ENCODE data around the gene TACO1. TPM values are rescaled to one million over a fixed set of nuclear protein-coding genes. Genes with fewer than 3 reads are reported as not detected.

TACO1 gene
- total RNA-seq, 1 experiment from 2014 or later = 27.1 TPM

DNA sequence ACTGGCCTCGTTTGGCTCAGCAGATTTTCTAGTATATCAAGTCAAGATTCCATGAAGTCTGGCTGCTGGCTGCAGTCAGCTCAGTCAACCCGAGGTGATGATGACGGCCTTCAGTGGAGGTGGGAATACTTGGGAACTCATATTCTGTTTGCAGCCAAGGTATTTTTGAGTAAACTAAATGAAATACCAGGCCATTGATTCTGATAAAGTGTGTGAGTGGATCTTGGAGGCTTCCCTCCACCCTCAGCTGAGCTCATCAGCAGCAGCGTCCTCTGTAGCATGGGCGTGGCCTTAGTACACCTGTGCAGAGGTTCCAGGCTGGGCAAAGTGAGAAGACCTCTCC is 22.0 kb upstream of the TACO1 start:
- CTCF ChIA-PET = no interaction called here
- no peak overlapping the region for H3K4me2 ChIP-seq
- H3K79me2 ChIP-seq (ENCODE audit: low read depth) = peaks cover 32% of the 10 kb centered on the region
- peaks cover 54% of the 10 kb centered on the region for H4K20me1 ChIP-seq (ENCODE audit: insufficient read depth)
- POLR2A ChIA-PET (ENCODE audit: unreplicated experiment) = no interaction called here
- H3K27me3 ChIP-seq (ENCODE audit: insufficient read depth, low read depth) = no peaks in the 10 kb centered on the region
- TF ChIP-seq EZH2 (IDR thresholded peaks at IDR 0.05; ENCODE audit: low read depth) = no peak
- TF ChIP-seq, protein P1, sequence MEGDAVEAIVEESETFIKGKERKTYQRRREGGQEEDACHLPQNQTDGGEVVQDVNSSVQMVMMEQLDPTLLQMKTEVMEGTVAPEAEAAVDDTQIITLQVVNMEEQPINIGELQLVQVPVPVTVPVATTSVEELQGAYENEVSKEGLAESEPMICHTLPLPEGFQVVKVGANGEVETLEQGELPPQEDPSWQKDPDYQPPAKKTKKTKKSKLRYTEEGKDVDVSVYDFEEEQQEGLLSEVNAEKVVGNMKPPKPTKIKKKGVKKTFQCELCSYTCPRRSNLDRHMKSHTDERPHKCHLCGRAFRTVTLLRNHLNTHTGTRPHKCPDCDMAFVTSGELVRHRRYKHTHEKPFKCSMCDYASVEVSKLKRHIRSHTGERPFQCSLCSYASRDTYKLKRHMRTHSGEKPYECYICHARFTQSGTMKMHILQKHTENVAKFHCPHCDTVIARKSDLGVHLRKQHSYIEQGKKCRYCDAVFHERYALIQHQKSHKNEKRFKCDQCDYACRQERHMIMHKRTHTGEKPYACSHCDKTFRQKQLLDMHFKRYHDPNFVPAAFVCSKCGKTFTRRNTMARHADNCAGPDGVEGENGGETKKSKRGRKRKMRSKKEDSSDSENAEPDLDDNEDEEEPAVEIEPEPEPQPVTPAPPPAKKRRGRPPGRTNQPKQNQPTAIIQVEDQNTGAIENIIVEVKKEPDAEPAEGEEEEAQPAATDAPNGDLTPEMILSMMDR (conservative IDR thresholded peaks at IDR 0.05) = no peak
- H3K27ac ChIP-seq = no peak overlapping the region
- intact Hi-C loops (cut with micrococcal nuclease; ENCODE audit: unreplicated experiment) = no loop called here
- peaks cover 8% of the 10 kb centered on the region for H3K36me3 ChIP-seq (ENCODE audit: low read depth)
- H3K9me3 ChIP-seq (ENCODE audit: insufficient read depth, low read depth) = no peaks in the 10 kb centered on the region
- H3F3A ChIP-seq (ENCODE audit: insufficient read depth, low read depth) = no peaks in the 10 kb centered on the region
- H2AFZ ChIP-seq = no peak overlapping the region
- DNase-seq = no peak
- H3K4me1 ChIP-seq (replicated peaks; ENCODE audit: insufficient read depth) = no peaks in the 10 kb centered on the region
- no peak overlapping the region for H3K4me3 ChIP-seq
- no TSS peak for BruUV-seq (replicated peaks)
- no peaks in the 10 kb centered on the region for H3K9me2 ChIP-seq (ENCODE audit: insufficient read depth)

DNA sequence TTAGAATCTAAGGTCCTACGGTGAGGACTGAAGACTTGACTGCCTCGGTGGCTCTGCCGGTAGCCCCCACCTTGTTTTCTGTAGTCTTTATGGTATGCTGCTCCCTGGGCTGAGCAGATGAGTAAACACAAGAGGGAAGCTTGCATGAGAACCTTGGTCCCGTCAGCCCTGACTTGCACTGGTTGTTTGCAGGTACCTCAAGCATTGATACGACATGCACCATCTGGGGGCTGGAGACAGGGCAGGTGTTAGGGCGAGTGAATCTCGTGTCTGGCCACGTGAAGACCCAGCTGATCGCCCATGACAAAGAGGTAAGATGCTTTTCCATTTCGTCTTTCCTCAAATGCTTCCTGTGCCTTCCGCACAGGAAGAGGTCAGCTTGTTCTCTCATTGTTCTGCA is 21.1 kb upstream of the TACO1 start:
- Histone ChIP-seq H3K27ac (no peak overlapping the region), H4K20me1 (ENCODE audit: insufficient read depth) (peaks cover 45% of the 10 kb centered on the region), H3K4me3 (no peak overlapping the region), H3K9me3 (ENCODE audit: insufficient read depth, low read depth) (no peaks in the 10 kb centered on the region), H3K79me2 (ENCODE audit: low read depth) (peaks cover 23% of the 10 kb centered on the region; the same call in 1 of the 2 replicates), H3K9me2 (ENCODE audit: insufficient read depth) (no peaks in the 10 kb centered on the region), H3K4me1 (replicated peaks; ENCODE audit: insufficient read depth) (no peaks in the 10 kb centered on the region), H3K36me3 (ENCODE audit: low read depth) (peaks cover 12% of the 10 kb centered on the region), H2AFZ (no peak overlapping the region), H3K27me3 (ENCODE audit: insufficient read depth, low read depth) (no peaks in the 10 kb centered on the region), H3K4me2 (no peak overlapping the region), H3F3A (ENCODE audit: insufficient read depth, low read depth) (no peaks in the 10 kb centered on the region)
- POLR2A ChIA-PET (ENCODE audit: unreplicated experiment) = no interaction called here
- no peak for TF ChIP-seq EZH2 (IDR thresholded peaks at IDR 0.05; ENCODE audit: low read depth)
- TF ChIP-seq, protein P1 (conservative IDR thresholded peaks at IDR 0.05) = no peak
- no peak for DNase-seq
- CTCF ChIA-PET = no interaction called here
- intact Hi-C loops (cut with micrococcal nuclease; ENCODE audit: unreplicated experiment) = no loop called here
- no TSS peak for BruUV-seq (replicated peaks)

DNA sequence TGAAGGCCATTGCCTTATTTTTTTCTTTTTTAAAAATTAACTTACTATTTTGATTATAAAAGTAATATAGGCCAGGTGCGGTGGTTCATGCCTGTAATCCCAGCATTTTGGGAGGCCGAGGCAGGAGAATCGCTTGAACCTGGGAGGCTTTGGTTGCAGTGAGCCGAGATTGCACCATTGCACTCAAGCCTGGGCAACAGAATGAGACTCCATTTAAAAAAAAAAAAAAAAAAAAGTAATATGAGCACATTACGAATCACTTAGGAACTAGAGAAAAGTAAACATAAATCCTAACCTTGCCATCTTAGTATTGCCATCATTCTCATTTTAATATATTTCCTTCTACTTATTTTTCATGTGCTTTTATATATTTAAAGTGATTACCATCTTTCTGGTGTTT is 12.9 kb upstream of the TACO1 start:
- Histone ChIP-seq H3K4me3 (no peak overlapping the region), H3K36me3 (ENCODE audit: low read depth) (peaks cover 19% of the 10 kb centered on the region; the same call in 1 of the 2 replicates), H2AFZ (no peak overlapping the region), H4K20me1 (ENCODE audit: insufficient read depth) (no peaks in the 10 kb centered on the region; the same call in 1 of the 2 replicates), H3K9me2 (ENCODE audit: insufficient read depth) (no peaks in the 10 kb centered on the region), H3K4me2 (no peak overlapping the region), H3K27me3 (ENCODE audit: insufficient read depth, low read depth) (no peaks in the 10 kb centered on the region), H3K27ac (no peak overlapping the region), H3K79me2 (ENCODE audit: low read depth) (no peaks in the 10 kb centered on the region), H3K9me3 (ENCODE audit: insufficient read depth, low read depth) (no peaks in the 10 kb centered on the region), H3F3A (ENCODE audit: insufficient read depth, low read depth) (peaks cover 3% of the 10 kb centered on the region; the same call in 1 of the 2 replicates), H3K4me1 (replicated peaks; ENCODE audit: insufficient read depth) (no peaks in the 10 kb centered on the region)
- BruUV-seq (replicated peaks) = no TSS peak
- TF ChIP-seq EZH2 (IDR thresholded peaks at IDR 0.05; ENCODE audit: low read depth) = no peak
- TF ChIP-seq, protein P1 (conservative IDR thresholded peaks at IDR 0.05) = no peak
- POLR2A ChIA-PET (ENCODE audit: unreplicated experiment) = interaction anchor here (0.6 kb wide), 2 partner anchors 142 to 186 kb away, joined by 5 to 7 read pairs; partner anchors contain the start of gene CCDC47
- no peak for DNase-seq
- CTCF ChIA-PET = no interaction called here
- intact Hi-C loops (cut with micrococcal nuclease; ENCODE audit: unreplicated experiment) = no loop called here
